LoVo (cell line): Measurements from ENCODE around the gene BRD7.

Source experiments
- DNase-seq: peaks from one replicate; pipeline ENCODE4 v3.0.0-alpha.2; 2016; ENCODE audit warnings: low spot score

Gene BRD7

DNA sequence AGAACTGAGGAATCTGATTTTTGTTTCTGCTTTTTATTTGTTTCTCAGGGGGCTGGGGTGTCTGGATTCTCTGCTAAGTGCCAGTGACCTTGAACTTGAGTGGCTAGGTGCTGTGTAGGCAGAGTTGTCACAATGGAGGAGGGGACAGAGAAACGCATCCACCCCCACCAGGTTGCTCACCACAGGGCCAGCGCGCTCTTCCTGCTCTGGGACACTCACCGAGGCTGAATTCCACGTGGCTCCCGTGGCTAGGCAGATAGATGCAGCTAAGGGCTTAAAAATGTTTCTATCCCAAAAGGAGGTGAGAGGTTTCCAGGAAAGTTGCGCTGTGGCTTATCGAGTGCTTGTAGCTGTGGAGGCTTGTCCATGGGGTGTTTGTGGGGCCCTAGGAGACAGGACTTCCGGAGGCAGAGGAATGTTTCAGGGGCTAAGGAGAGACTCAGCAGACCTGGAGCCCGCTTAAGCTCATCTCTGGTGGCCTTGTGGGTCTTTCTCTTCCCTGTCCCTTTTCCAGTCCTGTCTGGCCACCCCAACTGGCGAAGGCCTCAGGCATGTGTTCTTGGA, 65.7 kb downstream of the BRD7 start:
- DNase-seq: no peak

DNA sequence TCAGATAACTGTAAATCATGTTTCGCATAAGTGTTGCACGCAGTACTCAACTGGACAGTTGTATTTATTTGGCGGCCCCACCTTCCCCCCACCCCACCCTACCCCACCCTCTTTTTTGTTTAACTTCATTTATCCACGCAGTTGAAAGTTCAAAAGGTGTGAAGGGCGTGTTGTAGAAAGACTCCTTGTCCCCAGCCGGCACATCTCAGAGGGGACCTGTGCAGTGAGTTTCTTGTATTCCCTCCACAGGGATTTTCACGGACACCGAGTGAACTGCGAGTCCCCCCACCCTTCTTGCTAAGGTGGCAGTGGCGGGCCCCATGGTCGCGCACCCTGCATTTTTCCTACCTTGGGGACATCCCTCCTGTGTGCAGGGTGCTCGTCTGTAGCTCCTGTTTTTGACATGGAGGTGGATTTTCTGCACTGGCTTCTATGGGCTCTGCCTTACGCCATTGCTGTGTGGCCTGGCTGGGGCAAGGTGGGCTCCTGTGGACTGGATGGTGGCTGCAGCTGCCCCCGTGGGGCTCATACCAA, 66.2 kb downstream of the BRD7 start:
- no peak for DNase-seq

DNA sequence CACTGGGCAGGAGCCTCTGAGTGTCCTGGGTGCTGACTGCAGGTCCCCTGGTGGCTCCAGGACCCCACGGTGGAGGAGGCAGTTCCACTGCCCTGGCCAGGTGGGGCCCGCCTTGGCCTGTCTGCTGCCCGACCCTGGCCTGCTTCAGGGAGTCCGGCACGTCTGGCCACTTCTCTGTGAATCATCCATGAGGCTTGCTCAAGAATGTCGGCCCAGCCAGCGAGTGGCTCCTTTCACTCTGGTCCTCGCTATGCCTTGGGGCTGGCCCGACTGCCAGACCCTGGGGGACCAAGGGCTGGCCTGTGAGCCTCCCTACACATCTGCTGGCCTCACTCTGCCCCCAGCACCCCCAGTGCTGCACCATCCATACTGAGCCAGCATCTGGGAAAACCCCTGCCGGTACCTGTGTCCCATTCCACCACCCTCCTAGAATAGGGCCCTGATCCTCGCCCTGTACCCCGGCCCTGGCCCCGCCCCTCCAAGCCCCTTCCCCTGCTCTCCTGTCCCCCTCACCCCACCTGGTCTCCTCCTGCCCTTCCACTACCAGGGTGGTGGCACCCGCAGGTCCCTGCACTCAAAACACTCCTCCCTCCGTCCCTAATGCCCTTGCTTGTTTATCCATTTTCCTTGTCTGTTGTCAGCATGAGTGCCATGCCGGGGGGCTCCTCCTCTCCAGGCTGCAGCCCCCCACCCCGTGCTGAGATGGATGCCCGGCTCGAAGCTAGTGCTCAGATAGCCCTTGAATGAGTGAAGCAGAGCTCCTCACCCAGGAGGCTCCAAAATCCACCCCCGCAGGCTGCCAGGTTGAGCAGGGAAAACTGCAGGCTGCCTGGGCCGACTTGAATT, 66.9 kb downstream of the BRD7 start:
- DNase-seq: no peak

DNA sequence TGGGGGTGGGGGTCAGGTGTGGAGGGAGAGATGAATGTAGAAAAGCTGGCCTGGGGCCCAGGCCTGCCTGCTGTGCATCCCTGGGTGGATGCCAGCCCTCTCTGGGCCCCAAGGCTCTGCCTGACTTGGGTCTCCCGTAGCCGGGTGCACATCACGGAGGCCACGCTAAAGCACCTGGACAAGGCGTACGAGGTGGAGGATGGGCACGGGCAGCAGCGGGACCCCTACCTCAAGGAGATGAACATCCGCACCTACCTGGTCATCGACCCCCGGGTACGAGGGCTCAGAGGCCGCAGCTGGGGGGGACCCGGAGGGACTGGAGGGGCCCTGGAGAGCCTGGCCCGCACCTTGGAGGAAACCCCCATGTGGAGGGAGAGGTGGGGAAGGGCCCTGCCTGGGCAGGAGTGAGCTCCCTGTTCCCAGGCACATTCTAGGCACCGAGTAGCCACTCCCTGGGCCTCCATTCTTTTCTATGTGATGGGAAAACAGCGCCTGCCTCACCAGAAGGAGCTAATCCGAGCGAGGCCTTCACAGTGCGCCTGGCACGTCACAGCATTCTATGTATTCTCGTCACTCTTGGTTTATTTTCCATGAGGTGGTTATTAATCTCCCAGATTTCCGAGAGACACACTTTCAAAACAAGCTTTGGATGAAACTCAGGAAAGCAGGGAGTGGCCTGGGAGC, 67.7 kb downstream of the BRD7 start:
- DNase-seq: no peak

DNA sequence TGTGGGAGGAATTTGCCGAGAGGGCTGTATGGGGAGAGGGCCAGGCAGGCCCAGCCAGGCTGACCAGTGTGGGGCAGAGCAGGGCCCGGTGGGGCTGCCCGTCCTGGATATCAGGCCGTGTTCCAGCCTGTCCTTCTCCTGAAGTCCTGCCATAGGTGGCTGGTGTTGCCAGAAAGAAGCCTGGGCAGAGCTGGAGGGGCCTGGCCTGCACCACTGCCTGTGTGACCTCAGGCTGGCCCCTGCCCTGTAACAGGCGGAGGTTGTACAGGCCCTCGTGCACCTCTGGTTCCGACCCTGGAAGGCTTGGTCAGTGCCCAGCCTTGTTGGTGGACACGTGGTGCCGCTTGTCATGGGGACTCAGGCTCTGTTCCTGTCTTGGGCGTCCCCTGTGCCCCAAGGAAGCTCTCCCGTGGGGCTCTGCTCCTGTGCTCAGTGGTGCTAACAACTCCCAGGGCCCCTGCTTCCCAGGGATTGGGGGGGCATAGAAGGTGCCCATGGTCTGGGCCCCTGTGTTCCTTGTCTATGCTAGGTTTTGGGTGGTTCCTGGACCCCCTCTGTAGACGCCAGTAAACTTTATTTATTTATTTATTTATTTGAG, 69.2 kb downstream of the BRD7 start:
- no peak for DNase-seq

DNA sequence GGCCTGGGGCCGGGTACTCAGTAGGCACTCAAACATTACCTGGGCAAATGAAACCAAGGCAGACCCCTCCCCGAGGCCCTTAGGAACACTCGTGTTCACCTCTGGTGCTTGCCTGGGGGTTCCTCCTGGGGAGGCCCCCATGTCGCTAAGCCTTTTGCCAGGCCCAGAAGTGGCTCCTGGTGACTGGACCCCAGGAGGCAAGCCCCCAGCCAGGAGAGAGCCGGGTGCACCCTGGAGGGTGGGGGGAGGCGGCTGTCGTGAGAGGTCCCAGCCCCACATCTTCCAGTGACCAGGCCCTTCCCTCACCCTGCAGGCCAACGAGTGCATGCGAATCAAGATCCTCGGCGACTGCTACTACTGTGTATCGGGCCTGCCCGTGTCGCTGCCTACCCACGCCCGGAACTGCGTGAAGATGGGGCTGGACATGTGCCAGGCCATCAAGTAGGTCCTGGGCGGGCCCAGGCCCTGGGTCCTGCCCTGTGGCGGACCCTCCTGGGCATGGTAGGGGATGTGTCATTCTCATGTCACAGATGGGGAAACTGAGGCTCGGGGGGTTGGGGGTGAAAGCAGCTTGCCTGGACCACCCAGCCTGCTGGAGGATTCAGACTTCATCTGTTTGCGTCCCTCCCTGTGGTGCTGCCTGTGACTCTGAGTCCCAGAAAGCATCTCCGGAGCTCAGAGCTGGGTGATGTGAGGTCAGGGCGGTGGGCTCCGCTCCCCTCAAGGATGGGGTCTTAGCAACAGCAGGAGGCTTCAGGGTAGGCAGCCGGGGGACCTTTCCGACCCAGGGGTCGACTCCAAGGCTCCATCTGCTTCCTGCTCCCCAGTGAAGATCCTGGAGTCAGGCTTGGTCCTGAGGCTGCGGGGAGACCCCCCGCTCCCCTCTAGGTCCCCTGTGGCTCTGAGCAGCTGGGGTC, 69.9 kb downstream of the BRD7 start:
- DNase-seq: no peak

DNA sequence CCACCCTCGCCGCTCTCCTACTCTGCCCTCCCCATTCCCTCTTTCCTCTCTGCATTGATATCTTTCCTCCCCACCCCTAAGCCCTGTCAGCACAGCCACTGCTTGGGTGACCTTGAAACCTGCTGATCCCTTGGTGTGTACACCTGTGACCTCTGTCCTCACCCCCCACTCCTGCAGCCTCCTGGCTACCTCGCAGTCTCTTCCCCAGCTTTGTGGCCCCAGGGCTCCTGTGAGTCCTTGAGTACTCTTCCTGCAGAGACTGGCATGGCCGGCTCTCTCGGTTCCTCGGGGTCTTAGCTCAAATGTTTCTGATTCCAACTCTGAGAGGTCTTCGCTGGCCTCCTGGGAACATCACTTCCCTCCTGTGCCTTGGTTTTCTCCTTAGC, 70.7 kb downstream of the BRD7 start:
- DNase-seq: no peak

DNA sequence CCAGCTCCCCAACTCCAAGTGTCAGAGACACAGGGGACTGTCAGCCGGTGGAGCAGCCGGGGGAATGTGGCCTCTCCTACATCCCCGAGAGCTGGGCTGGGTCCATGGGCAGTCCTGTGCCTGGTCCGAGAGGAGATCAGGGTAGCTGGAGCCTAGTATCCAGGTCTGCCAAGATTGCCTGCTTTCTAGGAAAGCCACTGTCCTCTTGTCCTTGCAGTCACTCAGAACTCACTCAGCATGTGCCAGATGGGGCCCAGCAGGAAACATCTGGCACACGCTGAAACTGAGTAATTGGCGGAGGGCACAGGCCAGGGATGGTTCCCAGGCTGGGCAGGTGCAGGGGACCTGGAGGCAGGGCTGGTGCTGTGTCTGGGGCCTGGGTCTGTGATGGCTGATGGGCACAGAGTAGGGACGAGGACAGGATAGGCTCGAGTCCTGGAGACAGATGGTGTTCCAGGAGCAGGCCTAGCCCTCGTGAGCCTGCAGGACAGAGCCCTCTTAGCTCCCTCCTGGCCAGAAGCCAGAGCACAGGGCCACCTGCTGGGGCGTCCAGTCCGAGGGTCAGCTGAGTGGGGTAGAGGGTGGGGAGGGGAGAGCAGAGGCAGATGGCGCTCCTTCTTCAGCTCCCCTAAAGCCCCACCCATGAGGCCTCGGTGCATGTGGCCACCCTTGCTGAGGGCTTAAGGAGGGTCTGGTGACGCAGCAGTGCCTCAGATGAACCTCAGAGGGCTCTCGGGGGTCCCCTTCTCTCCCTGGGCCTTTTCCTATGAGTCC, 71.3 kb downstream of the BRD7 start:
- no peak for DNase-seq

DNA sequence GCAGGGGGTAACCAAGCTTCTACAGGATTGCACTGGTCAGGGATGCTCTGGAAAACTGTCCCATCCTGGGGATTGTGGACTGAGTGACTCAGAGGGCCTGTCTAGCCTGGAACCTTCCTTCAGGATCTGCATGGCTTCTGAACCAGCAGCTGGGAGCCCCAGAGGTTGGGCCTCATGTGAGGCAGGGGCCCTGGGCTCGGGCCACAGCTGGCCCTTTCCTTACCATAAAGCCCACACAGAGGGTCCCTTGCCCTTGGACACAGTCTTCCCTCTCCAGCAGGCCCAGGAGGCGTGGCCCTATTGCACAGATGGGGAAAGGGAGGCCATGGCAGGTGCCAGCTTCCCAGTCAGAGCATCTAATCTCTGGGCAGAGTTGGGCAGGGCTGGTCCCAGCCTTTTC, 72.0 kb downstream of the BRD7 start:
- DNase-seq: no peak

DNA sequence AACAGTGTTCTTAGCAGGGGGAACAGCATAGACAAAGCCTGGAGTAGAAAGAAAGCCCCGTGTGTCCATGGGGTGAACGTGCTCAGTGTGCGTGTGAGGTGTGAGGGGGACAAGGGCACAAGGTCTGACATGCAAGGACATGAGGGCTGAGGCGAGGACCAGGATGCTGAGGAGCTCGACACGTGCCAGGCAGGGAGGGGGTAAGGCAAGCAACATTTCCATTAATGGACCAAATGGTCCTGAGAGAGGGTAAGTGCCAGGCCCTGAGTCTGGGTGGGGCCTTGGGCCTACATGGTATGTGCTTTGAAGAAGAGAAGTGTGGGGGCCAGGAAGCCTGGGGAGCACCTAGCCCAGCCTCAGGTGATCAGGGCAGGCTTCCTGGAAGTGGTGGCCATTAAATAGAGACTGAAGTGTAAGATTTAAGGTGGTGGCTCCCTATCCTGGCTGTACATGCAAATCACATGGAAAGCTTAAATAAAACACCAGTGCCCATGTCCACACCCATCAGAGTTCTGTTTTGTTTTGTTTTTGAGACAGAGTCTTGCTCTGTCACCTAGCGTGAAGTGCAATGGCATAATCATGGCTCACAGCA, 73.2 kb downstream of the BRD7 start:
- no peak for DNase-seq

DNA sequence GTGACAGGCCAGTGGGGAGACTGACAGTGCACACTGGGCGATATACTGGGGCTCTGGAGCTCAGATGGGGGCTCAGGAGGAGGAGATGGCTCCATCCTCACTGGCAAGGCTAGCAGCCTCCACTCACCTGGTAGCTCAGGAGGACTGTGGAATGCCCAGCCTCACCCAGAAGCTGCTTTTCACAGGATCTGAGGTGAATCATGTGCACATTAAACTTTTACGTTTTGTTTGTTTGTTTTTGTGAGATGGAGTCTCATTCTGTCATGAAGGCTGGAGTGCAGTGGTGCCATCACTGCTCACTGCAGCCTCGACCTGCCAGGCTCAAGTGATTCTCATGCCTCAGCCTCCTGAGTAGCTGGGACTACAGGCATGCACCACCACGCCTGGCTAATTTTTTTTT, 73.8 kb downstream of the BRD7 start:
- no peak for DNase-seq

DNA sequence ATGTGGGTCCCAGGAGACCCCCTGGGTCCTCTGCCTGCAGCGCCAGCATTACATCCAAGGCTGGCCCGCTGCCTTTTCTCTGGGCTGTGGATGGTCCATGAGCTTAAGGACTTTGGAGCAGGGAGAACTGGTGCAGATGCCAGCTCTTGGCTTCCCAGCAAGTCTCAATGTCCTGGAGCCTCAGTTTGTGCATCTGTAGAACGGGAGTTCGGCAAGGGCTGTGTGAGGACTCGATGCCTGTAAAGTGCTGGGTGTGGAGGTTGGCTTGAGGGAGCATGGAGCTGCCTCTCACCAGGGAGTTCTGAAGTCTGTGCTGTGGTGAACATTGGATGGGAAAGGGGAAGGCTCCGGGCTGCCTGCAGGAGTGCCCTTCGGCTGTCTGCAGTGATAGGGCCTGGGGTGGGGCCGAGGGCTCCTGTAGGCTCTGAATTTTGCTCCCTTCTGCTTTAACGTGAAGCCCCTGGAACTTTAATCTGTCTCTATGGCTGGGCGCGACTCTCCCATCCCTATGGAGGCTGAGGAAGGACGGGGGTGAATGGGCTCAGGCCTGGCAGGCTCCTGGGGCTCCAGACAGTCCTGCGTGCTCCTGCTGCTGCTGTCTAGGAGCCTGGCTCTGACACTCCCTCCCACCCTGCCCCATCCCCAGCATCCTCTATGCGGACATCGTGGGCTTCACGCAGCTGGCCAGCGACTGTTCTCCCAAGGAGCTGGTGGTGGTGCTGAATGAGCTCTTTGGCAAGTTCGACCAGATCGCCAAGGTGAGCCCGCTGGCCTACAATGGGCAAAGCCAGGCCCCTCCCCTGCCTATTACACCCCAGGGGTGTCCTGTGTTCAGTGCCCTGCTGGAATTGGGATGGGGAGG, 74.6 kb downstream of the BRD7 start:
- no peak for DNase-seq

DNA sequence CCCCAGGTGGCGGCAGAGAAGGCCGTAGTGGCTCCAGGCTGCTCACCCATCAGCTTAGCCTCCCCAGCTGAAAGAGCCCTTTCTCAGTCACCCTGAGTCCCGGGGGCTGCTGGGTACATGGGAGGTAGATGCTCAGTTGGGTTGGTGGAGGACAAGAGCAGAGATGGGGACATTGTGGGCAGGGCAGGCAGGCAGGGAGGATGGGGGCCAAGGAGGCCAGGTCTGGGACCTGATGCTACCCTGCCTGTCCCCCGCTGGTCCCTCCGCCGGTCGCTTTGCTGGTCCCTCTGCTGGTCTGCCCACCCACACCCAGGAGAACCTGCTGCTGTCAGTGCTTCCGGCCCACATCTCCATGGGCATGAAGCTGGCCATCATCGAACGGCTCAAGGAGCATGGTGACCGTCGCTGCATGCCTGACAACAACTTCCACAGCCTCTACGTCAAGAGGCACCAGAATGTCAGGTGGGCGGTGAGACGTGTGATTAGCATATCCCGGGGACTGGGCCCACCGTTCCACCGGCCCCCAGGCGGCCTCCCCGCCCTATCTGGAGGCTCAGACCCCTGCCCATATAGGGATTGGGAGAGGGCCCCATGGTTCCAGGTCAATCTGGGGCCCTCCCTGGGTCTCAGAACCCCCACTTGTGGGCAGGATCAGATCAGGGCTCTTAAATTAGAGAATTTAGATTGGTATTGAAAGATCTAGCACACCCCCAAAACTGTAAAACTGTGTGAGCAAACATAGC, 75.6 kb downstream of the BRD7 start:
- DNase-seq: no peak

DNA sequence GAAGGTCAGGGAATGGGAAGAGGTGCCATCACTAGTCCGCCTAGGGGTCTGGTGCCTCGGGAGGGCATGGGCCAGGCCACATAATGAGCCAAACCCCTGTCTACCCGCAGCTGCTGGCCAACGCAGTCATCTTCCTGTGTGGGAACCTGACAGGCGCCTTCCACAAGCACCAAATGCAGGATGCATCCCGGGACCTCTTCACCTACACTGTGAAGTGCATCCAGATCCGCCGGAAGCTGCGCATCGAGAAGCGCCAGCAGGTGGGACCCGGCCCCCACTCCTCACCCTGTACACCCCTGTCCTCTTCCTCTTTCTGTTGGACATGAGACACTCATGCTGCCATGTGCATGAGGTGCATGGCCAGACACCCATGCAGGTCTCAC, 76.2 kb downstream of the BRD7 start:
- no peak for DNase-seq

DNA sequence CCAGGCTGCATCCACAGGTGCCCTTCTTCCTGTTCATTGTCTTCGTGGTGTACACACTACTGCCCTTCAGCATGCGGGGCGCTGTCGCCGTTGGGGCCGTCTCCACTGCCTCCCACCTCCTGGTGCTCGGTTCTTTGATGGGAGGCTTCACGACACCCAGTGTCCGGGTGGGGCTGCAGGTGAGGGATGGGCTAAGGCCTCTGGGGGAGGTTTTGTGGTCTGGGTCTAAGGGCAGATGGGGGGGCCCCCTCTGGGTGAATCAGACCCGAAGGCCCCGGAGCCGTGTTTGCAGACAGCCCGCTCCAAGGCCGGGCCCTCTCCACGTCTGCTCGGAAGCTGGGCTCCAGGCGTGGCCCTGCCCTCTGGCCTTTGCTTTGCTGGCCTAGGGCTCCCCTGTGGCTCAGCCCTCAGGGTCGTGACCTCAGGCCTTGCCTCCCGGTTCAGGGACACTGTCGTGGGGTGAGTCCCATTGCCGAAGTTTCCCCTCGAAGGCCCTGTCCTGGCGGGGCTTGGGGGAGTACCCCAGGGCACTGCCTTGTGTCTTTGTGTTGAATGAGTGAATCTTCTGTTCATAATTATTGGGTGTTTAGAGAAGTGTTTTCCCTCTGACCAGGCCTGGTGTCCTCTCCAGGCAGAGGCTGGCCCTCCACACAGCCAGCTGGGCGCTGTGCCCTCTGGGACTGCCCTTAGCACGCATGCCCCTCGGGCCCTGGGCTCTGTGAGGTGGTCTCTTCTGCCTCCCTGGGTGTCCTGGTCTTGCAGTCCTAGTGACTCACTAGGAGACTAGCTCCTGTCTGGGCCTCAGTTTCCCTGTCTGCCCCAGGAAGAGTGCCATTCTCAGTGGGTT, 76.8 kb downstream of the BRD7 start:
- no peak for DNase-seq

DNA sequence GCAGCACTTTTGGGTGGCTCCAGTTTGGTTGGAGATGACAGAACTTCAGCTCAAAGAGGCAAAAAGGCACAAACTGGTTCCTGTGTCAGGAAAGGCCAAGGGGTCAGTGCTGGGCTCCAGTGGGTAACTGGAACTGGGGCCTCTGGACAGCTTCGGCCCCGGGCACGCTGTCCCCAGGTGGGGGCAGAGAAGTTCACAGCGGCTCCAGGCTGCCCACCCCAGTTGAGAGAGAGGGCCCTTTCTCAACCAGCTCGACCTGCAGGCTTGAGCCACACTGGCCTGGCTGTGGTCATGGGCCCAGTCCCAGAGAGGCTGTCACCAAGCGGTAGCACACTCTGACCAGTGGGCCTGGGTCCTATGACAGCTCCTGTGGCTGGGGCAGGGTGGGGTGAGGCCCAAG, 77.9 kb downstream of the BRD7 start:
- no peak for DNase-seq

DNA sequence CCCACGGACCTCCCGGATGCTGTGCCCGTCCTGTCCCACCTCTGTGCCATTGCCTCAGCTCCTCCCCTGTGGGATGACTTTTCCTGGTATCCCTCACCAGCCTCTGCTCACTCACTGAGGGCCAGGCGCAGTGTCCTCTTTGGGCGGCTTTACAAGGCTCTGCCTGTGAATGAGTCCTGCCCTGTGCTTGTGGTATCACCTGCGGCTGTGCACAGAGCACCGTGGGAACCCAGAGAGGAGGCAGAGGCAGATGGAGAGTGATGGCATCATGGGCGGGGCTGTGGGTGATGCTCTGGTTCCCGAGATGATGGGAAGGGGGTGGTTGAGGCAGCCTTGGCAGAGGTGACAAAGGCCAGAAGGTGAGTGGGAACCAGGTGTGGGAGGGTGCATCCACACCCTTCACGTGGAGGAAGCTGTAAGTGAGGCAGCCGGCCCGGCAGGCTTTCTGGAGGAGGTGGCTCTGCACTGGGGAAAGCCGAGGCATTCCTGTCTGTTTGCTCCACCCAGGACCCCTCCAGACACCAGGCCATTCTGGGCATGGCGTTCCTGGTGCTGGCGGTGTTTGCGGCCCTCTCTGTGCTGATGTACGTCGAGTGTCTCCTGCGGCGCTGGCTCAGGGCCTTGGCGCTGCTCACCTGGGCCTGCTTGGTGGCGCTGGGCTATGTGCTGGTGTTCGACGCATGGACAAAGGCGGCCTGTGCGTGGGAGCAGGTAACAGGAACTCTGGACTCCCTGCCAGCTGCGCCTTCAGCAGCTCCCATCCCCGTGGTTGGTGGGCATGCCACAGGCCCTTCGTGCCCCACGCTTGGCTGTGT, 78.6 kb downstream of the BRD7 start:
- no peak for DNase-seq
